A549 (cell line): Measurements from ENCODE around the gene CTNNBL1.

ENCODE experiments used
- BCL3 ChIP-seq: fragments of >200 bp; sonication (Bioruptor Twin); formaldehyde crosslinking; IDR thresholded peaks from 3 replicates; pipeline ENCODE4 v1.6.1; 2016
- CBX2 ChIP-seq: fragments of 200-600 bp; sonication (generic); IDR thresholded peaks from 2 replicates; pipeline ENCODE4 v1.6.1; 2016; ENCODE audit warnings: low read depth, mild to moderate bottlenecking, borderline replicate concordance
- EP300 ChIP-seq, 2 experiments: fragments of >200 bp; sonication (Bioruptor Twin); formaldehyde crosslinking; IDR thresholded peaks; 2 replicates in 1 of 2; 3 replicates in 1 of 2; pipeline ENCODE4 v1.6.1; 2016 to 2017
- NPAS2 ChIP-seq: fragments of 250-450 bp; sonication (Bioruptor Pico); IDR thresholded peaks from 2 replicates; pipeline ENCODE4 v1.8.0; 2022; ENCODE audit warnings: mild to moderate bottlenecking, moderate library complexity, borderline replicate concordance
- POLR2A ChIP-seq: IDR thresholded peaks from 2 replicates; pipeline ENCODE4 v1.6.1; 2012; ENCODE audit warnings: mild to moderate bottlenecking, low read length
- SMC3 ChIP-seq: fragments of >200 bp; sonication (Bioruptor Twin); formaldehyde crosslinking; IDR thresholded peaks from 3 replicates; pipeline ENCODE4 v1.6.1; 2018; ENCODE audit warnings: inconsistent platforms
- TF ChIP-seq, protein P1 (sequence below): fragments of >200 bp; sonication (Bioruptor Twin); formaldehyde crosslinking; IDR thresholded peaks from 3 replicates; pipeline ENCODE4 v1.5.1; 2016

DNA sequence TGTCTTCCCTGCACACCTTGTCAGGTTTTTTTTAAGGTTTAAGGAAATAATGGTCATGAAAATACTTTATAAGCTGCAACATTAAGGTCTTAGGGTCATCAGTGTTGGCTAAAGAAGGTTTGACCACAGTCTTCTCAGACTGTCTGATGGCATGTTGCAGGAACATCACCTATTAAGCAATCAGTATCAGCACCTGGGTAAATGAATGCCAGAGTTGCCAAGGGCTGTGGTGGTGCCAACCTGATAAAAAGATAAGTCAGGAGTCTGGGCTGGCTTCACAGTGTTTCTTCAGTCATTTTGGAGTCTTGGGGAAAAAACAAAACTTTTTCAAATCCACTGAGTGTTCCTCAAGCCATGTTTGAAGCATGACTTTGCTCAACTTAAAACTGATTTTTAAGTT lies 147.6 kb downstream of the CTNNBL1 start:
- TF ChIP-seq, protein P1, sequence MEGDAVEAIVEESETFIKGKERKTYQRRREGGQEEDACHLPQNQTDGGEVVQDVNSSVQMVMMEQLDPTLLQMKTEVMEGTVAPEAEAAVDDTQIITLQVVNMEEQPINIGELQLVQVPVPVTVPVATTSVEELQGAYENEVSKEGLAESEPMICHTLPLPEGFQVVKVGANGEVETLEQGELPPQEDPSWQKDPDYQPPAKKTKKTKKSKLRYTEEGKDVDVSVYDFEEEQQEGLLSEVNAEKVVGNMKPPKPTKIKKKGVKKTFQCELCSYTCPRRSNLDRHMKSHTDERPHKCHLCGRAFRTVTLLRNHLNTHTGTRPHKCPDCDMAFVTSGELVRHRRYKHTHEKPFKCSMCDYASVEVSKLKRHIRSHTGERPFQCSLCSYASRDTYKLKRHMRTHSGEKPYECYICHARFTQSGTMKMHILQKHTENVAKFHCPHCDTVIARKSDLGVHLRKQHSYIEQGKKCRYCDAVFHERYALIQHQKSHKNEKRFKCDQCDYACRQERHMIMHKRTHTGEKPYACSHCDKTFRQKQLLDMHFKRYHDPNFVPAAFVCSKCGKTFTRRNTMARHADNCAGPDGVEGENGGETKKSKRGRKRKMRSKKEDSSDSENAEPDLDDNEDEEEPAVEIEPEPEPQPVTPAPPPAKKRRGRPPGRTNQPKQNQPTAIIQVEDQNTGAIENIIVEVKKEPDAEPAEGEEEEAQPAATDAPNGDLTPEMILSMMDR = no peak
- TF ChIP-seq NPAS2 (CRISPR knock-in tag) (no peak), POLR2A (no peak), EP300 (IDR thresholded peaks at IDR 0.05) (no peak), SMC3 (no peak), CBX2 (no peak), BCL3 (no peak)
